Colonic mucosa (tissue), 4 donors: ENCODE results near the gene HTRA3. TPM values are rescaled to one million over a fixed set of nuclear protein-coding genes. Genes with fewer than 3 reads are reported as not detected.

ENCODE experiments used
- DNase-seq: peaks from one replicate; pipeline ENCODE4 v3.0.0-alpha.2; 2020
- H3K27ac ChIP-seq: fragments of 200-600 bp; one replicate; pipeline ENCODE4 v1.8.0; 2021
- H3K27me3 ChIP-seq: fragments of 200-600 bp; one replicate; pipeline ENCODE4 v1.8.0; 2021
- H3K36me3 ChIP-seq: fragments of 200-600 bp; one replicate; pipeline ENCODE4 v1.8.0; 2021
- H3K4me1 ChIP-seq: fragments of 200-600 bp; one replicate; pipeline ENCODE4 v1.8.0; 2021; ENCODE audit warnings: mild to moderate bottlenecking
- H3K4me3 ChIP-seq: fragments of 200-600 bp; one replicate; pipeline ENCODE4 v1.8.0; 2021
- H3K9ac ChIP-seq, 2 donors: one replicate each; pipeline ENCODE4 v1.7.0; 2013; ENCODE audit warnings: control low read depth in 2 of 2, low read depth in 2 of 2, low read length in 2 of 2
- H3K9me3 ChIP-seq: fragments of 200-600 bp; one replicate; pipeline ENCODE4 v1.8.0; 2021
- CTCF ChIP-seq: fragments of 200-600 bp; IDR thresholded peaks from one replicate; pipeline ENCODE4 v1.8.0; 2022; ENCODE audit warnings: antibody characterized with exemption, mild to moderate bottlenecking
- intact Hi-C: fragments of 100-400 bp; cut with DNase I; formaldehyde crosslinking; loops from one replicate; pipeline ENCODE4 v1.14.1; 2022
- total RNA-seq, 2 donors: library from RNA; stranded (reverse); fragmentation: NEBNext Ultra II Directional in 1 of 2; extraction: Animal tissue kit (Norgen Biotek cat#: 25700) in 1 of 2; gene quantifications; one replicate each; pipeline ENCODE4 v1.2.1, GENCODE V29; 2021
- donor health status: healthy.
- donor health status: DM: no; HTN: no; CAD: no.
- donor health status: DM: no; HTN: no; CAD: no.

Gene HTRA3
- total RNA-seq, 2 donors from 2014 or later: 1.3 to 5.0 TPM

GRCh38 chr4:8268211-8268610 is 1.3 kb upstream of the HTRA3 start:
- no peak for TF ChIP-seq CTCF
- no peaks in the 10 kb centered on the region for H3K4me1 ChIP-seq
- DNase-seq: no peak
- no peak overlapping the region for H3K27ac ChIP-seq
- no peak overlapping the region for H3K9ac ChIP-seq
- peaks cover 13% of the 10 kb centered on the region for H3K27me3 ChIP-seq
- intact Hi-C loops: loop anchor here (5.0 to 10.0 kb wide), 2 partner anchors 134 to 327 kb away; partner anchors contain the start of gene CPZ
- H3K9me3 ChIP-seq: no peaks in the 10 kb centered on the region
- no peak overlapping the region for H3K4me3 ChIP-seq
- no peaks in the 10 kb centered on the region for H3K36me3 ChIP-seq

- intact Hi-C loops: loop anchor here (5.0 to 10.0 kb wide), 2 partner anchors 133 to 326 kb away; partner anchors contain the start of gene CPZ
- no peak for TF ChIP-seq CTCF
- no peak overlapping the region for H3K9ac ChIP-seq
- no peaks in the 10 kb centered on the region for H3K9me3 ChIP-seq
- H3K27ac ChIP-seq: no peak overlapping the region
- H3K4me1 ChIP-seq: no peaks in the 10 kb centered on the region
- H3K27me3 ChIP-seq: peaks cover 13% of the 10 kb centered on the region
- no peak for DNase-seq
- no peaks in the 10 kb centered on the region for H3K36me3 ChIP-seq
- no peak overlapping the region for H3K4me3 ChIP-seq
Observed at GRCh38 chr4:8268901-8269534, 536 bp upstream of the HTRA3 start.

GRCh38 chr4:8270418-8270771 is 841 bp downstream of the HTRA3 start:
- peak overlapping the region; percentile 28 for H3K4me3 ChIP-seq
- peak overlapping the region in 1 of 2 donors; percentile 60 for H3K9ac ChIP-seq
- intact Hi-C loops: no loop called here
- H3K36me3 ChIP-seq: no peaks in the 10 kb centered on the region
- TF ChIP-seq CTCF: no peak
- H3K9me3 ChIP-seq: no peaks in the 10 kb centered on the region
- H3K4me1 ChIP-seq: no peaks in the 10 kb centered on the region
- DNase-seq: no peak
- H3K27me3 ChIP-seq: peaks cover 13% of the 10 kb centered on the region
- H3K27ac ChIP-seq: no peak overlapping the region

- Histone ChIP-seq H3K36me3 (no peaks in the 10 kb centered on the region), H3K27ac (no peak overlapping the region), H3K9me3 (no peaks in the 10 kb centered on the region), H3K27me3 (peaks cover 13% of the 10 kb centered on the region), H3K4me3 (peak overlapping the region; percentile 28), H3K4me1 (no peaks in the 10 kb centered on the region), H3K9ac (no peak overlapping the region)
- DNase-seq: no peak
- intact Hi-C loops: no loop called here
- no peak for TF ChIP-seq CTCF
Observed at GRCh38 chr4:8270912-8271815, 1.6 kb downstream of the HTRA3 start.

- no peak for TF ChIP-seq CTCF
- no peak for DNase-seq
- intact Hi-C loops: no loop called here
- H3K9me3 ChIP-seq: no peaks in the 10 kb centered on the region
- no peaks in the 10 kb centered on the region for H3K36me3 ChIP-seq
- H3K4me3 ChIP-seq: no peak overlapping the region
- no peak overlapping the region for H3K9ac ChIP-seq
- H3K27ac ChIP-seq: no peak overlapping the region
- peaks cover 13% of the 10 kb centered on the region for H3K27me3 ChIP-seq
- no peaks in the 10 kb centered on the region for H3K4me1 ChIP-seq
Observed at GRCh38 chr4:8271821-8272220, 2.3 kb downstream of the HTRA3 start.
